IPS-11a (cell line): Measurements from ENCODE around the gene PRICKLE1.

Source experiments
- H3K4me3 ChIP-seq: one replicate; pipeline ENCODE4 v1.5.1; 2013; ENCODE audit warnings: low read depth, low read length, control low read depth

PRICKLE1 gene

DNA sequence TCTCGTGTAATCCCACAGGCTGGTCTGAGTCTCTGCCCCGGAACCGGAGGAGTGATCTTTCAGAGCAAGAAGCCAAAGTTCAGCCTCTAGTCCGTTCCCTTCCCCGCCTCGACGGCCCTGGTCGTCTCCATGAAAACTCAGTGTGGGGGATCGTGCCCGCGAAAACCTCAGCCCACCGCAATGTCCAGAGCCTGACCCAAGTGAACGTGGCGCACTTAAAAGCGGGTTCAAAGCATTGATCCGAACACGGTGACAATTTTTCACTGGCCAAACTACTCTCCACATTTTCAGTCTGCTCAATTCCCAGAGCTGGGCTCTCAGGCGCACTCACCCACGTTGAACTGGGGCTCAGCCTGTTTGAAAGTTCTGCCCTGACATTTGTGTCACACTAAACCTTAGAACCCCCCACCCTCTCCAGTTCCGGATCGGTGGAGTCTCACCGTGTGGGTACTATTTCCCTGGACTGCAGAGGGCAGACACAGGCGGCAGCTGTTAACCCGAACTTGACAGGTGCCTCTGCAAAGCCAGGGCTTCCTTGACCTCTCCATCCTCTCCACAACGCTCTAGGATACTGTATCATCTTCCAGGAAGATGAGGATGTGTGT lies 886 bp upstream of the PRICKLE1 start:
- peak overlapping the region; percentile 49 for H3K4me3 ChIP-seq

DNA sequence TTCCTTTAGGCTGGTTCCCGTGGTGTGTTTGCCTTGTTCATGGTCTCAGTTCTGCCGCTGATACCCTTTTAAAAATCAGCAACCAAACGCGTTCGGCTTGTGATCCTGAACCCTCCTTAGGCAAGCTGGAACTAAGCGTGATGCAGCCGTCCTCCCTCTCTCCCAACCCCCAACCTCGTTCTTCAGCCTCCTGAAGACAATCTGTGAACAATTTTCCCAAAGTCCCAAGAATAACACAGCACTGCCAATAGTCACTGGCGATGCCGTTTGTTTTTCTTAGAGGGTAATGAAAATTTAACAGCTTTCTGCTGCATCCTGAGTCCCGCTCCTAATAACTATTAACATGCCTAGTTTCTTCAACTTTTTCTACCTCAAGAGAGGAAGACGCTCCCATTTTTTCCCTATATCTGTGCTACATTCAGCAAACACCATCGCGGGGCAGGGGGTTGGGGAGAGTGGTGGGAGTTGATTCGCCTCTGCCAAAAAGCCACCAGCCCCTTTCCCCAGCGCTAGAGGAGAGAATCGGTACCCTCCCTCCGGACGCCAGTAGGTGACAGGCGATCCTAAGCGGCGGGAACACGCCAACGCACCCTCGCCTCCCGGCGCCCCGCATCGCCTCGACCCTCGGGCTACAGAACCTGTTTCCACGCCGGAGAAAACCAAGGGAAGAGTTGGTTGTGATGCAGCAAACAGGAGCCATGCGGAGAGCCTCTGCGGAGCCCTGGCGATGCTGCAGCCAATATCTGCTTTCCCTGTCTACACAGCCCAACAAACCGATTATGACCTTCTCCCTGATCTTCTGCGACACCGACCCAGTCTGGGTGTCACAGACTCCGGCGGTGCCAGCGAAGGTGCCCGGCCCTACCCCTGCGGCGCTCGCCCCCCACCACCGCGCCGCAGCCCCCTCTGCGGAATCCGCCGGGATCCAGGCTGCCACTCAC lies 752 bp downstream of the PRICKLE1 start:
- peak overlapping the region; percentile 49 for H3K4me3 ChIP-seq

DNA sequence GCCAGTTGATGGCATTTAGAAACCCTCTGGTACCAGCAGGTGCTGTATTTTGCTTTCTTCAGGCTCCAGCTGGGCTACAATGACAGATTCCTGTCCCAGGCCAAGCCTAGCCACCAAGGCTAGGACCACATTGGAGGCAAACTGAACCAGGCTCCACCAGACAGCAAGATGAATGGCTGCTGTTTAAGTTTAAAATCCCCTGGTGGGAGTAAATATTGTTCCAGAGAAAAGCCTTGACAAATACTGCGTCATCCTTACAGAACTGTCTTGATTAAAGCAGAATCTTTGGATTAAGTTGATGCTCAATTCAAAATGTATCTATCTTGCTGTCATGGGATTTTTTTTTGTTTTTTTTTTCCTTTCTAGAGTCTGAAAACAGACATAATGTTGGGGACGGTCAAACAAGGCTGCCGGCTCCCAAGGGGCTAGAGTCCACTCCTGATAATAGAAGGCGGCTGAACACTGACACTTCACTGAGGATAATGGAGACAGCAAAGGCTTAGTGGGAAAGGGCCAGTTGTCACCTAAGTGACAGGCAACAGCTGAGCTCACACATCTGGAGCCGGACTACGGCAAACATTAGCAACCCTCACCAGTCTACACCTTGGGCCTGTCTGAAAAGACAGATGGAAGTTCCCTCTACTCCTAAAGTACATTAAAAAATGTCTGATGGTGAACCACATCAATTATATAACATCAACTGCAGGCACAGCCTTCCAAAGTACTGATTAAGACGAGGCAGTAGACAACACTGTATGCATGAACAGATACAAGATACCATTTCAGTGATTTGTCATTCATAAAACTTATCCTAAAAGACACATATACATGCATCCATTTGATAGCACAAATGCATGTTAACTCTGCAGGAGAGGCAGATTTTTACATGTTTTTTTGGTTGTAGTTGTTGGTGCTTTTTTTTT lies 1.7 kb downstream of the PRICKLE1 start:
- no peak overlapping the region for H3K4me3 ChIP-seq

DNA sequence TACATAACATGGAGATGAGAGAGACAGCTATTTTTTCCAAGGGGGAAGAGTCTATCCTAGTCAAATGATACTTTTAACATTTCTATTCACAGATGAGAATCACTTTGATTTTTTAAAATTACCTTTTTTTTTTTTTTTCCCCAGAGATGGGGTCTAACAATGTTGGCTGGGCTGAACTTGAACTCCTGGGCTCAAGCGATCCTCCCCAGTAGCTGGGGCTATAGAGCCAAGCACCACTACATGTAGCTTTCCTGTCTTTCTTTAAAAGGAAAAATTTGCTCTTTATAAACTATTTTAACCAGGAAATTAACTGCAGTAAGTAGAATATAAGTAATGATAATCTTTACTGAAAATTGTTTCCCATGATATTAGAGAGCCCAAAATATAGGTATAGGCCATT lies 3.3 kb downstream of the PRICKLE1 start:
- no peak overlapping the region for H3K4me3 ChIP-seq

DNA sequence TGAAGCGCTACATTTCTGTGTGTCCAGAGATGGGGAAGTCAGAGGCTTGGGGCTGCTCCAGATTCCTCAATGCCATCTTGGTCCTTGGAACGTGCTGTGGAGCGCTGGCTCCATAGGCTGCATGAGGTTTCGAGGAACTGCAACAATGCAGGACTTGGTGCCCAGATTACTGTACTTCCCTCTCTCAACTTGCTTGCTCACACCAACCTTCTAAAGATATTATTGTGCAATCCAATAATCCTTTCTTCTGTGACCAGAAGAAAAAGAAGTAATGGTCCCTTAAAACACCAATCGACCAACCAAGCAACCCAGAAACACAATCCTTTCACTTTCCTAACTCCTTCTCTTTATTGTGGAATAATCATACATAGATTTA lies 3.7 kb downstream of the PRICKLE1 start:
- H3K4me3 ChIP-seq: no peak overlapping the region

- no peak overlapping the region for H3K4me3 ChIP-seq
Observed at GRCh38 chr12:42585154-42585840, 4.2 kb downstream of the PRICKLE1 start.

DNA sequence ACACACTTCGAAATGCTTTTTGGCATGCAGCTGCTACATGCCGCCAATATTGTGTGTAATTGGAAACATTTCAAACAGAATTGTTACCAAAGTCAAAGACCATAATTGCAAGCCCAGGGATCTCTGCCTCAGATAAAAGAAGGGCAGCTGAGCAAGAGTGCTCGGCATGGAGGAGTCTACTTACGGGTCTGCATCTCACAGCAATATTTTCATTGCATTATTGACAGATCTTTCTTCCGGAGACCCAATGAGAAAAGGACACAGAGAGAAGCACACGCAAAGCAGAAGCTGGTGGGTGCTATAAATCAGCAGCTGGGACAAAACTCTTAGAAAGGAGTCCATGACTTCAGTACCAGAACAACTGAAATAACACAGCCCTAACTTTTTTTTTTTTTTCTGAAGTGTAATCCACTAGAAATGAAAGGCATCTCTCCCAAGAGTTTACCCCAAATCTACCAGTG lies 4.9 kb downstream of the PRICKLE1 start:
- no peak overlapping the region for H3K4me3 ChIP-seq

DNA sequence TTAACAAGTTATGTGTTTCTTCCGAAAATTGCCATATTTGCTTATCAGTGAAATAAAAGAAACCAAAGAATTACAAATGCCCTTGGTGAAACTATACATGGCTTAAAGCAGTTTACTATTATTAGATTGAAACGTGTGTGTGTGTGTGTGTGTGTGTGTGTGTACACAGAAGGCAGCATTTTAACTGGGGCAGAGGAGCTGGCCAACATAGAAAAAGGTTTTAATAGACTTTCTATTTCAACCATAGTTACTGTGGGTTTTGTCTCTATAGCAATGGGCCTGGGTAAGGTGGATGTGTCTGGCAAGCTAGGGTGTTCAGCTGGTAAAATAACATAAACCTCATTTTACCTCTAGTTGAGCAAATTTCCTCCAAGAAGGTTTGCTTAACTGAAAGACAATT lies 6.5 kb downstream of the PRICKLE1 start:
- no peak overlapping the region for H3K4me3 ChIP-seq

GRCh38 chr12:42582498-42582897 lies 7.0 kb downstream of the PRICKLE1 start:
- no peak overlapping the region for H3K4me3 ChIP-seq

DNA sequence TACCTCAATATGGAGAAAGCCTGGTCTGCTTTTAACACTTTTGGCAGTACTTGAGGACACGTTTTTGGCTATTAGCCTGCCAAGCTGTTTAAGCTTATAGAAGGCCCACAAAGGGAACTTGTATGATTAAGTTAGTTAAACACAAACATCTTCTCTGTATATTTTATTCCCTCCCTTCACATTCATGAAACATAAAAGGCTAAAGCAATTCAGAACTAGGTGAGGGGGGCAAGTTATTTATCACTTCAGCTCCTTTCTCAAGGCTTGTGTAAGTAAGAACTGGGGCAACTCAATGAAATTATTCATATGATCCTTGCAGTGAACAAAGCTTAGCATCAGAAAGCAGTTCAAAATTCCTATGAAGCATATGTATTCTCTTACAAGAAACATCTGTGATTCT lies 7.5 kb downstream of the PRICKLE1 start:
- no peak overlapping the region for H3K4me3 ChIP-seq

GRCh38 chr12:42576374-42576773 lies 13.2 kb downstream of the PRICKLE1 start:
- H3K4me3 ChIP-seq: no peak overlapping the region

DNA sequence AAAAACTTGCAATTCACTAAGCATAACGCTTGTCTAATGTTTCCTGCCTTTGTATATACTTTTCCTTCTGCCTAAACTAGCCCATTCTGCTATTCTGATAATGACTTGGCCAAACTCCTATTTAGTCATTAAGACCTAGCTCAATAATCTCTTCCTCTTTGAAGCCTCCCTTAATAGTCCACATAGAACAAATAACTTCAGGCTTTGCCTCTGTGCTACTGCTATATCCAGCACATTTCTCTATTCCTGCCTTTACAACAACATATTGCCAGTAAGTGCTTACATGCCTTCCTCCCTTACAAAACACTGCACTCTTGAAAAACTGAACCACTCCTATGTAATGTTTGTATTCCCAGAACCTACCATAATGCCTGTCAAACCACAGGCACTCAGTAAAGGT lies 13.8 kb downstream of the PRICKLE1 start:
- H3K4me3 ChIP-seq: no peak overlapping the region

DNA sequence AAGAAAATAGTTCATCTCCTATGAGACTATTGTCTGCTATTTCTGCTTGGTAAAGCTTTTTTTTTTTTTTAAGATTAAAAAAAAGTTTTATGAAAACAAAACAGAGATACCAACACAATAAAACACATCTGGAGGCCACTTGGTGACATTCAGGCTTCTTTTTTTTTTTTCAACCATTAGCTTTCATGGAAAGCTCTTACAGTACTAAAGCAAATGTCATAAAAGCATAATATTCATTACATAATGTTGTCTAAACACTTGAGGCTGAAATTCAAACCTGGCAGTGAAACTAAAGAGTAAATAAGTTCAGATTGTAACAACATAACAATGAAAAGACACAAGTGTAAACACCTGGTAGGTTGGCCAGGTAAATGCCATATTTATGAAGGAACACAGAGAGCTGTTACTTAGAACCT lies 14.7 kb downstream of the PRICKLE1 start:
- H3K4me3 ChIP-seq: no peak overlapping the region

DNA sequence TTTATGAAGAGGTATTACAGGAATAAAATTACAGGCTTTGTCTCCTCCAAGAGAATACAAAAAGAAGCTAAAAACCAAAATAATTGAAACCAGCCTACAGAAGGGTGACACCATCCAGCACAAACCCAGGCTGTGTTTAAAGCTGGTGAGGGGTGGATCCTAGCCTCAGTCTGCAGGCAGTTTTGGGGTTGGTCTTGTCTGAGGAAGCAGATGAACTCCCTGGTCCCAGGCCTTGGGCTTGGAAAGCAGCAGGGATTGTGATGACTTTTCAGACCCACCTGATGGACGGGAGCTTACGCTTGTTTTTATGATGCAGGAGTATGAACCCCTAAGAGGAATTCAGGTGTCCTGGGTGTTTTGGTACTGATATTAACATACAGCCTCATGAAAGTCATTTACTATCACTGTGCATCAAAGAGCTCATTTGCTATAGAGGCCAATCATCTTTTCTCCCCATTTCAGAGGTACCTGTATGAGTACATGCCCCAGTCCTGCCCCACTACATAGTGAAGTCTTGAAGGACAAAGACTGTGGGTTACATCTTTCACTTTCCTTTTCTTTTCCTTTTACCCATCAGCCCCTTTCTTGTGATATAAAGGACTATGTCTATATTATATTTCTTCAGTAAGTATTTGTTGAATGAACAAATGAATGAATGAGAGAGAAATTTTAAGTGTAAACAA lies 18.1 kb downstream of the PRICKLE1 start:
- H3K4me3 ChIP-seq: no peak overlapping the region

DNA sequence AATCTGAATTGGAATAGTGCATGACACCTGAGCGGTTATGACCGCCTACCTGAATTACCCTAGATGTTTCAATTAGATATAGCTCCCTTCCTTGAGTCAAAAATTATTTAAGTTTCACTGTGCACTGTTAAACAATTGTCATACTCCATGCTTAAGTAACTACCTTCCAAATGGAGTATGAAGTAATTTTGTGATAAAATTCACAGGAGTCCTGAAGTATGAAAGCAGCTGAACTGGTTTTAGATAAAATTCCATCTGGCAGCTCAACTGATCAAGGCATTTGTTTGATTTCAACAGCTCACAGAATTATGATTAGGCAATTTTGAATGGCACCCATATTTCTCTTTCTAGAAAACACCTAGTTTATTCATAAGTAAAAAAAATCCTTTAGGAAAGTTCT lies 19.5 kb downstream of the PRICKLE1 start:
- H3K4me3 ChIP-seq: no peak overlapping the region

GRCh38 chr12:42568952-42569915 lies 20.3 kb downstream of the PRICKLE1 start:
- H3K4me3 ChIP-seq: no peak overlapping the region

DNA sequence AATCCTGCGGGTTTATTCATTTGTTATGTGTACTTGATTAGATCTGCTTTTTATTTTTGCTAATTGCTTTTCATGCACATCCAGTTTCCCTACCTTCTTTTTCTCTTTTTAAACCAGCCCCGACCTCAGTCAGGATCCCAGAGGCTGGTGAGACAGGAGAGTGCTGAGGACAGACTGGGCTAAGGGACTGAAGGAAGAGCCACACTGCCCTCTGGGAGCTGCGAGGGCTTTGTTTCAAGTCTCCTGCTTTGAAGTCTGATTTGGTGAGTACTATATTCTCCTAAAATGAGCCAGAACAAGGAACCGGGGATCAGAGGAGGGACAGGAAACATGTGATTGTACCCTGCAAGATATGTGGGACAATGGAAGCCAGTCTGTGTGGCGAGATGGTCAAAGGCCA lies 23.9 kb downstream of the PRICKLE1 start:
- no peak overlapping the region for H3K4me3 ChIP-seq

DNA sequence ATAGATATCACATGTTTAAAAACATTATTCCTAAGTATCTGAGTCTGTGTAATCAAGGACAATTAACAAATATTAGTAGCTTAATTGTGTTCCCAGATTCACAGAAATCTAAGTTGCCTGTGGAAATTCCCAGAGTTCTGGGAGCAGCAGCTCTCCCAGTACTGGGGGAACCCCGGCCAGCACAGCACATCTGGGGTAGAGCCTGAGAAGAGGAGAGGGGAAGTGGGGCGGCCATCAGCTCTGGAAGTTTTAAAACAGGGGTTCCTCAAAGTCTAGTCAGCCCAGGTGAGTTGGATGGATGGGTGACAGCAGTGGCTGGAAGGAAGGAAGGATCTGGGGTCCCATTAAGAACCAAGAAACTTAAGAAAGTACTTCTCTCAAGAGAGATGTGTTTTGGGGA lies 24.6 kb downstream of the PRICKLE1 start:
- H3K4me3 ChIP-seq: no peak overlapping the region

GRCh38 chr12:42564556-42564955 lies 25.0 kb downstream of the PRICKLE1 start:
- no peak overlapping the region for H3K4me3 ChIP-seq
